ENCODE results near the gene GTF2I.
"Not testable (repeated sequence)": the region's sequence is repeated elsewhere in the genome, so short reads cannot be mapped to it uniquely, and the experiment has no call there.

DNA sequence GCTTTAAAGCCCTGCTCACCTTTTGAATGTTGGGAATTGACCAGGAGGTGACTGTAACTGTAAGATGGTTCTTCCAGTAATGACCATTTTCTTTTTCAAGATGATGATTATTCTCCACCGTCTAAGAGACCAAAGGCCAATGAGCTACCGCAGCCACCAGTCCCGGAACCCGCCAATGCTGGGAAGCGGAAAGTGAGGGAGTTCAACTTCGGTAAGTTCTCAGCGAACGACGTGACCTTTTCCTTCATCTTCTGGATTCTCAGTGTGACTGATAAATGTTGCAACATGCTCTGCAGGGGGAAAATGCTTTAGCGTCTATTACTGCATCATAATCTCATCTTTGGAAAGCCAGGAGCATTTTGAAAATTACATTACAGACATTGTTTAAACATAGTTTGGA is 71.2 kb downstream of the GTF2I start:
- TF ChIP-seq, protein P1, sequence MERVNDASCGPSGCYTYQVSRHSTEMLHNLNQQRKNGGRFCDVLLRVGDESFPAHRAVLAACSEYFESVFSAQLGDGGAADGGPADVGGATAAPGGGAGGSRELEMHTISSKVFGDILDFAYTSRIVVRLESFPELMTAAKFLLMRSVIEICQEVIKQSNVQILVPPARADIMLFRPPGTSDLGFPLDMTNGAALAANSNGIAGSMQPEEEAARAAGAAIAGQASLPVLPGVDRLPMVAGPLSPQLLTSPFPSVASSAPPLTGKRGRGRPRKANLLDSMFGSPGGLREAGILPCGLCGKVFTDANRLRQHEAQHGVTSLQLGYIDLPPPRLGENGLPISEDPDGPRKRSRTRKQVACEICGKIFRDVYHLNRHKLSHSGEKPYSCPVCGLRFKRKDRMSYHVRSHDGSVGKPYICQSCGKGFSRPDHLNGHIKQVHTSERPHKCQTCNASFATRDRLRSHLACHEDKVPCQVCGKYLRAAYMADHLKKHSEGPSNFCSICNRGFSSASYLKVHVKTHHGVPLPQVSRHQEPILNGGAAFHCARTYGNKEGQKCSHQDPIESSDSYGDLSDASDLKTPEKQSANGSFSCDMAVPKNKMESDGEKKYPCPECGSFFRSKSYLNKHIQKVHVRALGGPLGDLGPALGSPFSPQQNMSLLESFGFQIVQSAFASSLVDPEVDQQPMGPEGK (CRISPR knock-in tag; IDR thresholded peaks at IDR 0.05; ENCODE audit: borderline replicate concordance), result not testable (repeated sequence)
- TF ChIP-seq, protein P2, sequence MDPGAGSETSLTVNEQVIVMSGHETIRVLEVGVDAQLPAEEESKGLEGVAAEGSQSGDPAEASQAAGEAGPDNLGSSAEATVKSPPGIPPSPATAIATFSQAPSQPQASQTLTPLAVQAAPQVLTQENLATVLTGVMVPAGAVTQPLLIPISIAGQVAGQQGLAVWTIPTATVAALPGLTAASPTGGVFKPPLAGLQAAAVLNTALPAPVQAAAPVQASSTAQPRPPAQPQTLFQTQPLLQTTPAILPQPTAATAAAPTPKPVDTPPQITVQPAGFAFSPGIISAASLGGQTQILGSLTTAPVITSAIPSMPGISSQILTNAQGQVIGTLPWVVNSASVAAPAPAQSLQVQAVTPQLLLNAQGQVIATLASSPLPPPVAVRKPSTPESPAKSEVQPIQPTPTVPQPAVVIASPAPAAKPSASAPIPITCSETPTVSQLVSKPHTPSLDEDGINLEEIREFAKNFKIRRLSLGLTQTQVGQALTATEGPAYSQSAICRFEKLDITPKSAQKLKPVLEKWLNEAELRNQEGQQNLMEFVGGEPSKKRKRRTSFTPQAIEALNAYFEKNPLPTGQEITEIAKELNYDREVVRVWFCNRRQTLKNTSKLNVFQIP (CRISPR knock-in tag; IDR thresholded peaks at IDR 0.05; ENCODE audit: borderline replicate concordance, low read depth), result not testable (repeated sequence)
- not testable (repeated sequence) for TF ChIP-seq ARNTL (CRISPR knock-in tag; IDR thresholded peaks at IDR 0.05; ENCODE audit: borderline replicate concordance, low read depth); ZNF70 (CRISPR knock-in tag; IDR thresholded peaks at IDR 0.05); ZFP3 (CRISPR knock-in tag; IDR thresholded peaks at IDR 0.05); TCF4 (CRISPR knock-in tag; IDR thresholded peaks at IDR 0.05; ENCODE audit: borderline replicate concordance)
- TF ChIP-seq, protein P3, sequence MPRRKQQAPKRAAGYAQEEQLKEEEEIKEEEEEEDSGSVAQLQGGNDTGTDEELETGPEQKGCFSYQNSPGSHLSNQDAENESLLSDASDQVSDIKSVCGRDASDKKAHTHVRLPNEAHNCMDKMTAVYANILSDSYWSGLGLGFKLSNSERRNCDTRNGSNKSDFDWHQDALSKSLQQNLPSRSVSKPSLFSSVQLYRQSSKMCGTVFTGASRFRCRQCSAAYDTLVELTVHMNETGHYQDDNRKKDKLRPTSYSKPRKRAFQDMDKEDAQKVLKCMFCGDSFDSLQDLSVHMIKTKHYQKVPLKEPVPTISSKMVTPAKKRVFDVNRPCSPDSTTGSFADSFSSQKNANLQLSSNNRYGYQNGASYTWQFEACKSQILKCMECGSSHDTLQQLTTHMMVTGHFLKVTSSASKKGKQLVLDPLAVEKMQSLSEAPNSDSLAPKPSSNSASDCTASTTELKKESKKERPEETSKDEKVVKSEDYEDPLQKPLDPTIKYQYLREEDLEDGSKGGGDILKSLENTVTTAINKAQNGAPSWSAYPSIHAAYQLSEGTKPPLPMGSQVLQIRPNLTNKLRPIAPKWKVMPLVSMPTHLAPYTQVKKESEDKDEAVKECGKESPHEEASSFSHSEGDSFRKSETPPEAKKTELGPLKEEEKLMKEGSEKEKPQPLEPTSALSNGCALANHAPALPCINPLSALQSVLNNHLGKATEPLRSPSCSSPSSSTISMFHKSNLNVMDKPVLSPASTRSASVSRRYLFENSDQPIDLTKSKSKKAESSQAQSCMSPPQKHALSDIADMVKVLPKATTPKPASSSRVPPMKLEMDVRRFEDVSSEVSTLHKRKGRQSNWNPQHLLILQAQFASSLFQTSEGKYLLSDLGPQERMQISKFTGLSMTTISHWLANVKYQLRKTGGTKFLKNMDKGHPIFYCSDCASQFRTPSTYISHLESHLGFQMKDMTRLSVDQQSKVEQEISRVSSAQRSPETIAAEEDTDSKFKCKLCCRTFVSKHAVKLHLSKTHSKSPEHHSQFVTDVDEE (CRISPR knock-in tag; IDR thresholded peaks at IDR 0.05), result not testable (repeated sequence)
